ENCODE results near the gene EDIL3.
A peak's percentile ranks its signal among the peaks of the same experiment; 100 is the strongest.

Gene EDIL3

GRCh38 chr5:84259283-84260045 lies 125.2 kb downstream of the EDIL3 start:
- DNase-seq (ENCODE audit: low spot score), result no peak

GRCh38 chr5:84257061-84257460 lies 127.6 kb downstream of the EDIL3 start:
- DNase-seq (ENCODE audit: low spot score), result no peak

- DNase-seq (ENCODE audit: low spot score), result peak; percentile 55
These were observed 129.4 kb downstream of the EDIL3 start for GRCh38 chr5:84255315-84255714.

- no peak for DNase-seq (ENCODE audit: low spot score)
These were observed 130.7 kb downstream of the EDIL3 start for GRCh38 chr5:84253946-84254345.

- no peak for DNase-seq (ENCODE audit: low spot score)
These were observed 133.2 kb downstream of the EDIL3 start for GRCh38 chr5:84251503-84251902.

DNA sequence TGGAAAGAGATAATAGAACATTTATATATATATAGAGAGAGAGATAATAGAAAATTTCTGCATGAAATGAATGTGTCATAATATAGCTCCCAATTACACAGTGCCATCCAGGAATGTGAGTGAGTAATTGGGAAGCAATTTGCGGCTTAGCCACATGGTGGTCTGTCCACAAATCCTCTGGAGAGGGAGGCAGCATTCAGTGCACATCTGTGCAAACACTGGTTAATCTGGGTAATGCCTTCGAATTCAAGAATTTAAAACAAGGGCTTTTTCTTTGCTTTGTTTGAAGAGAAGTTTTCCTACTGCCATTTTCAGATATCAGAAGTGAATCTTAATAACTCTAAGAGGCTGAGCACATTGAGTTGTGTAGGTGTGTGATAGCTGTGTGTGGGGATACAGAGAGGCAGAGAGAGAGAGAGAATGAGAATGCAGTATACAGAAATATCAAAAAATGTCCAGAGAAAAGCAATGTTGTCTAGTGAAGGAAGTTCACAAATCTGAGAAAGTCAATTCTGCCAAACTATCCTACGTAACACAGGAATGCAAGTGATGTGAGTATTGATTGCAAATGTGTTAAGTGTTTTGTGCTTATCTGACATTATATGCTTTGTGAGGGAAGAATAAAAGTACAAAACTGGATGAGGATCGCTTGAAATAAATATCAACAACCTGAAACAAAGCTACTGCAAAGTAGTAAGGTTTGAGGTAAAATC lies 134.6 kb downstream of the EDIL3 start:
- DNase-seq (ENCODE audit: low spot score), result peak; percentile 81

- no peak for DNase-seq (ENCODE audit: low spot score)
These were observed 136.7 kb downstream of the EDIL3 start for GRCh38 chr5:84248013-84248412.

- DNase-seq (ENCODE audit: low spot score), result peak; percentile 79
These were observed 142.4 kb downstream of the EDIL3 start for GRCh38 chr5:84242286-84242685.

DNA sequence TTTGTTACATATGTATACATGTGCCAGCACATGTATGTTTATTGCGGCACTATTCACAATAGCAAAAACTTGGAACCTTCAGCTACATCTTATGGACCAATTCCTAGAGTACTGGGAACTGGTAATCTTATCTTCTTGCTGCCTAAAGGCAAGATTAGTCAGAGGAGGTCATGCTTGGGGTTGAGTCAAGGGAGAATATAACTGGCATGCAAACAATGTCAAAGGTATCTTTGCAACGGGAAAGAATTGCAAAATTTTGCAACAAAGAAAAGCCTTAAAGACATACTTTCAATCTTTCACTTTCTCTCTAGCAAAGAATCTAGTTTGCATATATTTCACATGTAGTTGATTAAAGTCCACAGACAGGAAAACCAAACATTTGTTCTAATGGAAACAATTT lies 145.2 kb downstream of the EDIL3 start:
- DNase-seq (ENCODE audit: low spot score), result peak; percentile 46

GRCh38 chr5:84237126-84237525 lies 147.6 kb downstream of the EDIL3 start:
- DNase-seq (ENCODE audit: low spot score), result no peak

DNA sequence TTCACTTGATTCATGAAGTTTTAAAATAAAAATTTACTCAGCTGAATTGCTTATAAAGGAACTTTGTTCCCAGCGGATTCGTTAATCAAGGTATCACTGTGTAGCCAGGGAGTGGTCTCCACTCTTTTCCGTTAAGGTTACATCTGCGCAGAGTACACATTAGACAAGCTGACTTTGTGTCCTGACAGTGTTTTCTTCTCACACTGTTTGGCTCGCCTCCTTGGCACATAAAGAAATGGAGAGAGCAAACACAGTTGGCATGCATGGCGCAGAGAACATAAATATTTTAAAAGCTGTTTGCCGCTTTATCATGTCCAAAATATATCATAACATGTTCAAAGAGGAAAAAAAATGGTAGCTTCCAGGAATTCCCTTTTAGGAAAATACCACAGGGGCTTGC lies 153.2 kb downstream of the EDIL3 start:
- DNase-seq (ENCODE audit: low spot score), result no peak

- no peak for DNase-seq (ENCODE audit: low spot score)
These were observed 155.6 kb downstream of the EDIL3 start for GRCh38 chr5:84229045-84229444.

GRCh38 chr5:84228266-84228665 lies 156.4 kb downstream of the EDIL3 start:
- no peak for DNase-seq (ENCODE audit: low spot score)

DNA sequence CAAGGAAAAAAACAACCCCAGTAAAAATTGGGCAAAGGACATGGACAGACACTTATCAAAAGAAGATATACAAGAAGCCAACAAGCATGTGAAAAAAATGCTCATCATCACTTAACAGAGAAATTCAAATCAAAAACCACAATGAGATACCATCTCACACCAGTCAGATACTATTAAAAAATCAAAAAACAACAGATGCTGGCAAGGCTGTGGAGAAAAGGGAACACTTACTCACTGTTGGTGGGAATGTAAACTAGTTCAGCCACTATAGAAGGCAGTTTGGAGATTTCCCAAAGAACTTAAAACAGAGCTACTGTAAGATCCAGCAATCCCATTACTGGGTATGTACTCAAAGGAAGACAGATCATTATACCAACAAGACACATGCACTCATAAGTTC lies 157.4 kb downstream of the EDIL3 start:
- DNase-seq (ENCODE audit: low spot score), result no peak

- DNase-seq (ENCODE audit: low spot score), result no peak
These were observed 166.1 kb downstream of the EDIL3 start for GRCh38 chr5:84218546-84218945.

DNA sequence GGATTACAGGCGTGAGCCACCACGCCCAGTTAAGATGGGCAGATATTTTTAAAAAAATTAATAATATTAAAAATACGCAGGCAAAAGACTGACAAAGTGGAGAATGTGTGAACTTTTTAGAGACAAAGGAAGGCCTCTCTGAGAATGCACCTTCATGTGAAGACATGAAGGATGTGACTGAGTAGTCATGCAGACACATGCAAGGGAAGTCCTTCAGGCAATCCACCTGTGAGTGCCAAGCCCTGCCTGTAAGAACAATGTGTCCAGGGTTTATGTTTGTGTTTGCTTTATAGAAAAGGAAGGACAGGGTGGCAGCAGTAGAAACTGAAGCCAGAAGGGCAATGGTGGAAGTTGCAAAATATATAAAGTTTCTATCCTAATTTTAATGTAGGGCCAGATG lies 169.2 kb downstream of the EDIL3 start:
- DNase-seq (ENCODE audit: low spot score), result no peak

DNA sequence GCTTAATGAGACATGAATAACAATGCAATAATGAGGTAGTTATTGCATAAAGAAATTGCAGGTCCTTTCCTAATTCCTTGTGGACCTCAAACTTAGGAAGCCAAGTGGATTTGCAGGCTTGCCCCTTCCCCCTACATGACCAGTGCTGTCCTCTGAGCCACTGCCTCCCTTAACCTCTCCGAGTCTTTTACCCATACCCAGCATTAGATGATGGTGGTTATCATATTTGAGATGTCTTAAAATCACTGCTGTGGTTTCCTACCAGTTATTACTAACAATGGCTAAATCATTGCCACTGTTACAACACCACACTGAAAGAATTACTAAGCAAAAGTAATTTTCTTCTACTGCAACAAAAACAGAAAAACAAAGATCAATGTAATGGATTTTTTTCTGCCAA lies 170.8 kb downstream of the EDIL3 start:
- peak; percentile 7 for DNase-seq (ENCODE audit: low spot score)

GRCh38 chr5:84213212-84213611 lies 171.5 kb downstream of the EDIL3 start:
- DNase-seq (ENCODE audit: low spot score), result peak; percentile 3

GRCh38 chr5:84204772-84205171 lies 179.9 kb downstream of the EDIL3 start:
- DNase-seq (ENCODE audit: low spot score), result no peak

GRCh38 chr5:84202136-84202535 lies 182.5 kb downstream of the EDIL3 start:
- DNase-seq (ENCODE audit: low spot score), result no peak

- DNase-seq (ENCODE audit: low spot score), result no peak
These were observed 187.1 kb downstream of the EDIL3 start for GRCh38 chr5:84197538-84197937.

DNA sequence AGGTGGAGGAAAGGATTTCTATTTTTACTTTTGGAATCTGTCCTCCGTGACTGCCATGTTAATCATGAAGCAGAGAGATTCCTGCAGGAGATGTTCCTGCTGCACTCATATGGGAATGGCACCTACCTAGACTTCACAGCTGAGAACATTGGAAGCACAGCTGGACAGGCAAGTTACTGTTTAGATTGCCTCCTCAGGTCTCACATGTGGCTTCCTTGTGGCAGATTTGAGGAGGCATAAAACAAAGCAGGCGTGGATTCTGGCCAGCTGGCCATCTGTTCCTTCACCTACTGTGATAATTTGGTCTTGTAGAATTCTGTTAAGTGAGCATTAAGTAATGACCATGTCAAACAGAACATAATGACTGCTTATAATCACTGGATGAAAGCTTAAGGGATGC lies 193.4 kb downstream of the EDIL3 start:
- DNase-seq (ENCODE audit: low spot score), result no peak

GRCh38 chr5:84184857-84185256 lies 199.8 kb downstream of the EDIL3 start:
- DNase-seq (ENCODE audit: low spot score), result no peak

- peak; percentile 11 for DNase-seq (ENCODE audit: low spot score)
These were observed 203.6 kb downstream of the EDIL3 start for GRCh38 chr5:84181093-84181492.

Data from GM03348 (cell line).